HepG2 (cell line): ENCODE data around the gene TMEM107. TPM values are rescaled to one million over a fixed set of nuclear protein-coding genes. Genes with fewer than 3 reads are reported as not detected.

Experiments
- ARHGAP35 ChIP-seq: sonication (generic); formaldehyde crosslinking; IDR thresholded peaks from 2 replicates; pipeline ENCODE4 v1.9.0; 2022; ENCODE audit warnings: mild to moderate bottlenecking, inconsistent platforms, moderate library complexity, missing genetic modification reagents, borderline replicate concordance
- GTF2F1 ChIP-seq: fragments of 150-350 bp; IDR thresholded peaks from 2 replicates; pipeline ENCODE4 v1.6.1; 2014; ENCODE audit warnings: low read length
- KIAA2018 ChIP-seq: sonication (generic); formaldehyde crosslinking; IDR thresholded peaks from 2 replicates; pipeline ENCODE4 v1.5.0; 2020; ENCODE audit warnings: mild to moderate bottlenecking, missing genetic modification reagents, borderline replicate concordance
- KLF9 ChIP-seq: IDR thresholded peaks from 2 replicates; pipeline ENCODE4 v1.6.1; 2016; ENCODE audit warnings: low read depth
- PAX8 ChIP-seq: sonication (generic); formaldehyde crosslinking; IDR thresholded peaks from 2 replicates; pipeline ENCODE4 v1.8.0; 2022; ENCODE audit warnings: mild to moderate bottlenecking, missing genetic modification reagents, borderline replicate concordance
- PBX2 ChIP-seq: IDR thresholded peaks from 2 replicates; pipeline ENCODE4 v1.6.1; 2016; ENCODE audit warnings: control low read depth
- PHF21A ChIP-seq: sonication (generic); formaldehyde crosslinking; IDR thresholded peaks from 2 replicates; pipeline ENCODE4 v1.5.0; 2020; ENCODE audit warnings: mild to moderate bottlenecking, missing genetic modification reagents
- PHF5A ChIP-seq: IDR thresholded peaks from one replicate; pipeline ENCODE4 v1.6.1; 2018; ENCODE audit warnings: low read depth, missing genetic modification reagents; ENCODE audit not compliant: unreplicated experiment
- RFXAP ChIP-seq: sonication (generic); formaldehyde crosslinking; IDR thresholded peaks from 2 replicates; pipeline ENCODE4 v1.4.0; 2020; ENCODE audit warnings: missing genetic modification reagents, borderline replicate concordance
- SMYD3 ChIP-seq: sonication (generic); formaldehyde crosslinking; IDR thresholded peaks from 2 replicates; pipeline ENCODE4 v1.8.1; 2023; ENCODE audit warnings: mild to moderate bottlenecking, missing genetic modification reagents
- SRF ChIP-seq: IDR thresholded peaks from 2 replicates; pipeline ENCODE4 v1.6.1; 2011; ENCODE audit warnings: mild to moderate bottlenecking, low read depth, low read length, moderate library complexity
- STAG1 ChIP-seq: sonication (generic); formaldehyde crosslinking; IDR thresholded peaks from 2 replicates; pipeline ENCODE4 v1.4.0; 2020; ENCODE audit warnings: missing genetic modification reagents
- ZNF24 ChIP-seq: fragments of 450-650 bp; IDR thresholded peaks from 2 replicates; pipeline ENCODE4 v1.6.1; 2017; ENCODE audit warnings: antibody characterized with exemption, mild to moderate bottlenecking
- ZNF256 ChIP-seq: sonication (generic); formaldehyde crosslinking; conservative IDR thresholded peaks from 2 replicates; pipeline ENCODE4 v1.4.0; 2020; ENCODE audit warnings: missing genetic modification reagents
- ZNF614 ChIP-seq: IDR thresholded peaks from 2 replicates; pipeline ENCODE4 v1.6.1; 2018; ENCODE audit warnings: missing biosample characterization, missing genetic modification reagents, inconsistent platforms, borderline replicate concordance
- ZNF619 ChIP-seq: sonication (generic); formaldehyde crosslinking; IDR thresholded peaks from 2 replicates; pipeline ENCODE4 v1.4.0; 2020; ENCODE audit warnings: mild to moderate bottlenecking, missing genetic modification reagents
- ZNF674 ChIP-seq: sonication (generic); formaldehyde crosslinking; IDR thresholded peaks from 2 replicates; pipeline ENCODE4 v1.5.0; 2020; ENCODE audit warnings: low read depth, mild to moderate bottlenecking, missing genetic modification reagents
- ZNF788 ChIP-seq: sonication (generic); formaldehyde crosslinking; IDR thresholded peaks from 2 replicates; pipeline ENCODE4 v1.5.0; 2020; ENCODE audit warnings: mild to moderate bottlenecking, missing genetic modification reagents, borderline replicate concordance
- ZNF816 ChIP-seq: sonication (generic); formaldehyde crosslinking; IDR thresholded peaks from 2 replicates; pipeline ENCODE4 v1.8.0; 2022; ENCODE audit warnings: missing genetic modification reagents, mild to moderate bottlenecking, borderline replicate concordance
- ZNF83 ChIP-seq: sonication (generic); formaldehyde crosslinking; IDR thresholded peaks from 2 replicates; pipeline ENCODE4 v1.4.0; 2020; ENCODE audit warnings: missing genetic modification reagents, mild to moderate bottlenecking, borderline replicate concordance
- ZNF850 ChIP-seq: sonication (generic); formaldehyde crosslinking; conservative IDR thresholded peaks from 2 replicates; pipeline ENCODE4 v1.9.0; 2021; ENCODE audit warnings: mild to moderate bottlenecking, missing genetic modification reagents
- polyA plus RNA-seq, 8 experiments: library from polyadenylated mRNA; depleted of rRNA in 3 of 8; stranded (reverse) in 7 of 8; unstranded in 1 of 8; fragments of >200 nt; fragmentation: Illumina TruSeq in 4 of 8; extraction: Trizol in 4 of 8; gene quantifications; 2 replicates each; pipeline versions ENCODE4 v1.2.1 to v1.2.3, GENCODE V29; 2011 to 2016; ENCODE audit warnings: low read depth in 4 of 8, missing spikeins in 1 of 8, mixed read lengths in 1 of 8; ENCODE audit not compliant: insufficient read depth in 1 of 8
- total RNA-seq, 5 experiments: library from RNA; depleted of rRNA; stranded (reverse); fragments of >200 nt; fragmentation: Illumina TruSeq; extraction: Trizol; gene quantifications; 2 replicates each; pipeline ENCODE4 v1.2.3, GENCODE V29; 2016; ENCODE audit warnings: low read depth in 1 of 5

The TMEM107 gene
- total and polyA plus RNA-seq, 2 of the 13 experiments (the other 11 are each of a cell fraction or from before 2014, with no cell fraction given) = 7.2 to 15.3 TPM

- TF ChIP-seq PBX2 (CRISPR knock-in tag) (no peak), ZNF256 (CRISPR knock-in tag) (no peak), KLF9 (CRISPR knock-in tag) (no peak), ZNF674 (CRISPR knock-in tag) (no peak), ZNF614 (no peak), ZNF788 (CRISPR knock-in tag) (no peak), ZNF850 (CRISPR knock-in tag) (0 out of 2 replicates have a peak, but pooled peaks have one; percentile 61), ZNF619 (CRISPR knock-in tag) (no peak), ZNF24 (no peak), GTF2F1 (no peak), PHF21A (CRISPR knock-in tag) (no peak), ZNF816 (peak; percentile 83; the same call in 1 of the 2 replicates), SMYD3 (CRISPR knock-in tag) (no peak), ARHGAP35 (CRISPR knock-in tag) (no peak), STAG1 (CRISPR knock-in tag) (no peak), PHF5A (CRISPR knock-in tag) (no peak), SRF (no peak), PAX8 (CRISPR knock-in tag) (no peak), KIAA2018 (no peak), ZNF83 (CRISPR knock-in tag) (no peak), RFXAP (CRISPR knock-in tag) (no peak)
Measured at GRCh38 chr17:8210761-8211458, 34.7 kb upstream of the TMEM107 start (continued).
